CD1c-positive myeloid dendritic cell (primary cell): ENCODE results near the gene NRG2.

Experiments
- DNase-seq: peaks from one replicate; pipeline ENCODE4 v3.0.0-alpha.2; 2016; ENCODE audit errors: extremely low spot score

Gene NRG2

GRCh38 chr5:139880416-139881142 is 162.5 kb downstream of the NRG2 start:
- no peak for DNase-seq

GRCh38 chr5:139878093-139878492 is 165.0 kb downstream of the NRG2 start:
- no peak for DNase-seq

DNA sequence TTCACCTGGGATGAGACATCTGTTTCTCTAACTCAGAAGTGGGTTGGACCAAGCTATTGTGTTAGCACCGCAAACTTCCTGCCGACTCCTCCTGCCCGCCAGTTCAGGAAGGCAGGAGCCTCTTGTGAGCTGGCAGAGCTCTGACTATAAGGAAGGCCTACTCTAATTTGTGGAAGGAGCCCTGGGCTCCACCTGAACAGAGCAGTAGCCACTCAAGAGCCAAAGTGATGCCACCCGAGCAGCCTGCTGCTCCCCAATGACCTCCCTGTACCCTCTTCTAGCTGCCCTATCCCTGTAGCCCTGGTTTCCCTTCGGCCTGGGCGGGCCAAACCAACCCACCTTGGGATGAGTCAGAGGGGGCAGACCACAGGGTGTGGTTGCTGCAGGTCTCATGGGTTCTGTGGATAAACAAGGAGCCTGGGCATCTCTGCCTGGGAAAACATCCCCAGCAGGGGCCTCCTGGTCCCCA is 165.9 kb downstream of the NRG2 start:
- DNase-seq = no peak

DNA sequence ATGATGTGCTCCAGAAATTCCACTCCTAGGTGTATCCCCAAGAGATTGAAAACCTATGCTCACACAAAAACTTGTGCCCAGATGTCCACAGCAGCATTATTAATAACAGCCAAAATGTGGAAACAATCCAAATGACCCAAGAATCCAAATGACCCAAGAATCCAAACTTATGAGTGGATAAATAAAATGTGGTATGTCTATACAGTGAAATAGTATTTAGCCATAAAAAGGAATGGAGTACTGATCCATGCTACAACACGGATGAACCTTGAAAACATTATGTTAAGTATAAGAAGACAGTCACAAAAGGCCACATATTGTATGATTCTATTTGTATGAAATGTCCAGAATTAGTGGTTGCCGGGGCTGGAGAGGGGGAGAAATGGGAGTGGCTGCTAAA is 167.1 kb downstream of the NRG2 start:
- DNase-seq = no peak

DNA sequence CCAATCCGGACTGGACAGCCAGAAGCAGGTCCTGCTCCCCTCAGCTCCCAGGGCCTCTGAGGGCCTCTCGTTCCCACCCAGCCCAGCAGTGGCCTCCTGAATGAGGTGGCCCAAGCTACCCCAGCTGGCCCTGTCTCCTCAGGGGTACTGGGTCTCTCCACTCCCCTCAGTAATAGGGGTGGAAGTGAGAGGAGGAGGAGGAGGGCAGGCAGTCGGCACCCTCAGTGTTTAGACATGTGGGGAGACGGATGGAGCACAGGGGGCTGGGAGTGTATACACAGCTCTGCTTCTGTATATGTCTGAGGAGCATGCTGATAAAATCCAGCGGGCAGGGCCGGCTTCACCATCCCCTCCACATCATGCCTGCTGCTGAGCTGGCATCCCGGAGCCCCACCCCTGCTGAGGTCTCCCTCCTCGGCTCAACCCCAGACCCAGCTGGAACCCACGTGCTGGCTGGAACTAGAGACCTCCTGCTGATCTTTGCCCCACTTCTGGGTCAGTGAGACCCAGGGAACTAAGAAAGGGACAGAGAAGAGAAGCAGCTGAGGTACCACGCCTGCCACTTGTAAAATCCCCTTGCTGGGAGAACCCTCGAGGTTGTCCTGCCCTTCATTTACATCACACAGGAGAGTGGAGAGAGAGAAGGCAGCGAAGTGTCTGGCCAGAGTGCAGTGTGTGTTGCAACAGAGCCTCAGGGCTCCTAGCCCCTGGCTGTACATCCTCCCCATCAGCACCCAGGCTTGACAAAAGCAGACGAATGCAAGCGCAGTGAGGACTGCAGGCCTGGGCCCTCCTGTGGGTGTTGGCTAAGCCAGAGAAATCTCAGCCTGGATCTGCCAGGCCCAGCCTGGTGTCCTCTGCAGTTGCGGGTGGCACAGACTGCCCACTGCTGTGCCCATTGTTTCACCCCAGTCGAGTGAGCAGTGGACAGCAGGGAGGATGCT is 170.0 kb downstream of the NRG2 start:
- DNase-seq = no peak

GRCh38 chr5:139872052-139872766 is 170.9 kb downstream of the NRG2 start:
- DNase-seq = no peak

DNA sequence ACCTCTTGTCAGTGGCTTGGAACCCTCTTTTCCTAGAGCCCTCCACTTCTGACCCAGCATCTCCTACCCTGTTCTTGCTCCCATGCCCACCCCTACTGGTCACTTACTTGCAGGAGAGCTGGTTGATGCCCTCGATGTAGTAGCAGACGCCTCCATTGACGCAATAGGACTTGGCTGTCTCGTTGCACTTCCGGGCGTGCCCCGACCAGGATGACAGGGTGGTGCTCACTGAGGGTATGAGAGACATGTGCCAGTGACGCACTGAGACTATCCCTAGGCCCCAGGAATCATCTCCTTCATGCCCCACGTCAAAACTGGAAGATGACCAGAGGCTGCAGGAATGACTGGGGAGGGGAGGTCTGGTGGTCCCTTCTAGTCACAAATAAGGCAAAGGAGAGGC is 171.5 kb downstream of the NRG2 start:
- DNase-seq = no peak

DNA sequence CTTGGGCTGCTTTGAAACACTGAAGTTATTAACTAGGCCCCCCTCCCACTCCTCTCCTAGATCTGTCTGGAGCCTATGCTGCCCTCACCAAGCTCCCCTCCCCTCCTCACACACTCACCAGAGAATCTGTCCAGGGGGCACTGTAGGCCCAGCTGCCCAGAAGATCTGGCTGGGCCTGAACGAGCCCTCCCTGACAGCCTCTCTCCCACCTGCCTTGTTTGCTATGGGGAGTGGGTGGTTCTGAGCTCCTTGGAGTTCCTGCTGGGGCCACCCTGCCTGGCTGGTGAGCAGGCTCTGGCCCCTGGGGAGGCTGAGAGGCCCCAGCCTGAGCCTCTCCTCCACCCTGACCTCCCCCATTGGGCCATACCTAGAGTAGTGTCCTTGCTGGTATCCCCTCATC is 172.4 kb downstream of the NRG2 start:
- no peak for DNase-seq

GRCh38 chr5:139869042-139869790 is 173.9 kb downstream of the NRG2 start:
- DNase-seq = no peak

- DNase-seq = no peak
These were observed 175.5 kb downstream of the NRG2 start for GRCh38 chr5:139867581-139867980.

GRCh38 chr5:139867109-139867508 is 176.0 kb downstream of the NRG2 start:
- DNase-seq = no peak

- no peak for DNase-seq
These were observed 178.2 kb downstream of the NRG2 start for GRCh38 chr5:139864716-139865483.

DNA sequence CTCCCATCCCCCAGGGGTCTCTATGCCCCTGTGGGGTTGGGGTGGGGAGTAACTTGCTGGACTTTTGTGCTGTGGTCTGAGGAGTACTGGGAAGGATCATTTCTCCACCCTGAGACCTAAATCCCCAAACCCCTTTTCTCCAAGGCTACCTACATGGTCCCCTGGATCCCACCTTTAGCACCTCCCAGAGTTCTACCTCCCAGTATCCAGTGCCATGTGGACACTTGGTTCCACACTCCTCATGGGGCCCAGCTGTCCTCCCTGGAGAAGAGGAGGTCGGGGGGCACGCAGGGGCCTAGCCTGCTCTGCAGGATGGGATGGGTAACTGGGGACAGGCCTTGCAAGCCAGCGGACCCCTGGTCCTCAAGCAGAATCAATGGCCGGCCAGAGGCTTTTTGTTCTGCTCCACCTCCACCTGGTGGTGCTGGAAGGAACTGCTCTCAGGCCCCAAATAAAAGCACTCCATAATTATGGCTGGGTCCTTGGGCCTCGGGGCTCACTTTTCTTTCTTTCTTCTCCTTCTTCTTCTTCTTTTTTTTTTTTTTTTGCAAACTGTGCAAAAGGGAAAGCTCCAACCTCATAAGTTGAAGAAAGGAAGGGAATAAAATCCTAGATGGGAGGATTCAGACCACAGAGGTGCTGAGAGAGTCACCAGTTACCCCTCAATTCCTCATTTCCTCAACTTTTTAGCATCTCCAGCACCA is 179.1 kb downstream of the NRG2 start:
- DNase-seq = peak; percentile 56

DNA sequence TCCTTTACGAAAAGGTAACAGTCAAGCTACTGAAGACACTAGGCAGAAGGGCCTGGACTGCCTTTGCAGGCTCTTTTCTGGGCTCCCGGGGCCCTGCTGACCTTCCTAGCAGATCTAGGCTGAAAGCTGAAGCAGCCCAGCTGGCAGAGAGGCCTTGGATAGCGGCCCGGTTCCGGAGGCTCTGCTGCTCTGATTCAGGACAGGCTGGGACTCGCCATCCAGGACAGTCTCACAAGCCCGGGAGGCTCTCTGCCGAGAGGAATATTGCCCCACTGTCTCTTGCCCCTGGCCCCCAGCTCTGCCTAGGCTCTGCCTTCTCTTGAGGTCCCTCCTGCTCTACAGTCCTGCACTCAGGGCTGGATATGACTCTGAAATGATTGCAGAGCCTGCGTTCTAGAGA is 179.7 kb downstream of the NRG2 start:
- no peak for DNase-seq

- DNase-seq = no peak
These were observed 180.3 kb downstream of the NRG2 start for GRCh38 chr5:139862803-139863202.

DNA sequence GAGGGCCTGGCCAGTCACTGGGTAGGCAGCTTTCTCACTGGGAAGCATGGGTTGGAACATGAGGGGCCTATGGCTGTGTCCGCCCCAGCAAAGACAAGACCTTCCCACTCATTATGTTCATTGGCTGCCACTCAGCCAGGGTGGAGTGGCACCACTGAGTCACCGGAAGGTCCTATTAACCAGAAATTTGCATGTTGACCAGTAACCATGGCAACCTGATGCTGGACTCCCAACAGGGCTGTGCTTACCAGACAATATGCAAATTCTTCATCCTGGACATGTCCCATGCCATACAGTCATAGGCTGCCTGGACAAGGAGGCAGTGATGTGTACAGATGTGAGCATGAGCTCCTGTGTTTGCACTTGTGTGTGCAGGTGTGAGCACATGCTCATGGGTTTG is 180.8 kb downstream of the NRG2 start:
- peak; percentile 24 for DNase-seq

- no peak for DNase-seq
These were observed 181.3 kb downstream of the NRG2 start for GRCh38 chr5:139861889-139862207.

DNA sequence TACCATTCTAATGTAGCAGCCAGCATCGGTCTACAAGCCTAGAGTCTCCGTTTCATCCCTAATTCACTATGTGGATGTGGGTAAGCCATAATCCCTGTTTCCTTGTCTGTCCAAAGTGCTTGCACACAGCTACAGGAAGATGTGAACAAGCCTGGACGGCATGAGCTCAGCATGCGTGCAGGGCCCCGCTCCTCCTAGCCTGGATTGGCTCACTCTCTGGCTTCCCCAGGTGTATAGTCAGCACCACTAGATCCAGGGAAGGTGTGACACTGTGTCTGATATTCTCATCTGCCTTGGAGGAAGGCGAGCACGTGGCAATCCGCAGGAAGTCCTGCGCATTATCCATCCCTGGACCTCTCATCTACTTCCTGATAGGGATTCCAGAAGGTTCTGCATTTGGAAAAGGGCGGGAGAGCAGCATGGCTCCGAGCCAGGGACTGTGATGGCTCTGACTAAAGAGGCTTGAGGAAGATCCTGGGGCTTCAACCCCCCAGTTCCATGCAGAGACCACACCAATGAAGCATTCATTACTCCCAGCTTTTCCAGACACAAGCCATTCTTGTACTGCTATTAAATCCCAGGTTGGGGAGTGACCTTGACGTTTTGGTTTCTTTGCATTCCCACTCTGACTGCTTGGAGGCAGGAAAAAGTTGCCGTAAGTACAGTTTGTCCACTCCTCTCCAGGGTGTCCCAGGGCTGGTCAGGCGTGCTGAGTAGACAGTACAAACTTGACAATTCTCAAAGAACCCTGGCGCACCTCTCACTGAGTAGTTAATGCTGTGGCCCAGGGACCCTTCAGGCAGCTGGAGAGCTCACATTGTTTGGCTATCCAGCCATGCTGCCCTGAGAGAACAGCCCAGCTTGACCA is 181.8 kb downstream of the NRG2 start:
- no peak for DNase-seq

DNA sequence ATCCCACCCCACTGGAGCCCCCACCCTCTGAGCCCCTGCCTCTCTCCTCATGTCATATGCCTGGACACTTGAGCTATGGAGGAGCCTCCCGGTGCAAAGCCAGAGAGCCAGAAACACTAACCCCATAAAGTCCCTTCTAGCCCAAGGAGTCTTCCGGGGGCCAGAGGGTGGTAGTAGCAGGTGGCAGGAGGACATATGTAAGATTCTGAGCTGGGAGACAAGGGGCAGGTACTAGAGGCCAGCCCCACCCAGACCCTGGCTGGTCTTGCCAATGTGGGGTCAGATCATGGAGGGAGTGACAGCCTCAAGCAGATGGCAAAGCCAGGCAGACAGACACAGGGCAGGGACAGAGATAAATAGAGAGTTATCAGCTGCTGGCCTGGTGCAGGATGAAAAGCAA is 184.1 kb downstream of the NRG2 start:
- DNase-seq = no peak
